H1 (cell line): ENCODE data around the gene ARMC12. TPM values are rescaled to one million over a fixed set of nuclear protein-coding genes. Genes with fewer than 3 reads are reported as not detected.

Experiments used
- CTCF ChIA-PET: fragments of 300-600 bp; sonication (Branson Sonifier 250); formaldehyde crosslinking; loops from one replicate; lab custom pipeline; 2021; ENCODE audit not compliant: partially characterized antibody; lab: Charles Lee
- POLR2A ChIA-PET: fragments of 300-600 bp; sonication (Branson Sonifier 250); formaldehyde crosslinking; loops from one replicate; lab custom pipeline; 2021; ENCODE audit warnings: inconsistent platforms; ENCODE audit not compliant: partially characterized antibody; lab: Charles Lee
- DNase-seq, 2 experiments: peaks; one replicate each; pipeline versions ENCODE4 v3.0.0 to v3.0.0-alpha.2; 2010 to 2022; ENCODE audit warnings: low spot score in 2 of 2, low read depth in 1 of 2, mixed read lengths in 1 of 2
- FAIRE-seq: peaks from 2 replicates; lab custom pipeline; 2011; peaks lifted over from hg19 to GRCh38; lab: Jason Lieb, UNC
- H2AFZ ChIP-seq: 2 replicates; pipeline ENCODE4 v1.8.1; 2012; ENCODE audit warnings: low read length, inconsistent platforms
- H2AK5ac ChIP-seq: 2 replicates; pipeline ENCODE4 v1.6.1; 2013; ENCODE audit warnings: low read depth, low read length
- H2BK120ac ChIP-seq: replicated peaks from 2 replicates; pipeline ENCODE3; 2013; ENCODE audit warnings: low read depth, low read length, inconsistent platforms
- H2BK12ac ChIP-seq: 2 replicates; pipeline ENCODE4 v1.6.1; 2013; ENCODE audit warnings: low read depth, low read length
- H2BK15ac ChIP-seq: 2 replicates; pipeline ENCODE4 v1.6.1; 2013; ENCODE audit warnings: low read length
- H2BK20ac ChIP-seq: 2 replicates; pipeline ENCODE4 v1.6.1; 2013; ENCODE audit warnings: low read length
- H2BK5ac ChIP-seq: 2 replicates; pipeline ENCODE4 v1.6.1; 2013; ENCODE audit warnings: low read depth, low read length
- H3K14ac ChIP-seq: 2 replicates; pipeline ENCODE4 v1.6.1; 2013; ENCODE audit warnings: inconsistent platforms; ENCODE audit not compliant: insufficient read length
- H3K18ac ChIP-seq: 2 replicates; pipeline ENCODE4 v1.6.1; 2013; ENCODE audit warnings: low read length; ENCODE audit errors: extremely low read depth
- H3K23ac ChIP-seq: 2 replicates; pipeline ENCODE4 v1.6.1; 2013; ENCODE audit warnings: inconsistent platforms; ENCODE audit not compliant: insufficient read length
- H3K23me2 ChIP-seq: 2 replicates; pipeline ENCODE4 v1.6.1; 2013; ENCODE audit warnings: low read depth, low read length
- H3K27ac ChIP-seq: 2 replicates; pipeline ENCODE4 v1.6.1; 2011; ENCODE audit warnings: low read depth, low read length, inconsistent platforms
- H3K27me3 ChIP-seq, 4 experiments: replicated peaks in 1 of 4; 1 replicate in 1 of 4; 2 replicates in 3 of 4; pipeline versions ENCODE4 v1.6.1 to v1.8.1; 2011 to 2013; ENCODE audit warnings: low read length in 3 of 4, mild to moderate bottlenecking in 3 of 4, inconsistent platforms in 2 of 4, mixed read lengths in 2 of 4, moderate library complexity in 1 of 4; ENCODE audit not compliant: control insufficient read depth in 3 of 4, insufficient read depth in 3 of 4; ENCODE audit errors: extremely low read depth in 1 of 4
- H3K36me3 ChIP-seq, 4 experiments: 2 replicates each; pipeline versions ENCODE4 v1.6.1 to v1.8.1; 2011 to 2013; ENCODE audit warnings: mild to moderate bottlenecking in 4 of 4, low read length in 3 of 4, moderate library complexity in 2 of 4, control low read depth in 1 of 4, inconsistent platforms in 1 of 4; ENCODE audit not compliant: insufficient read depth in 4 of 4, control insufficient read depth in 2 of 4
- H3K4ac ChIP-seq: replicated peaks from 2 replicates; pipeline ENCODE3; 2013; ENCODE audit warnings: low read length, low read depth, mixed read lengths, inconsistent platforms; ENCODE audit not compliant: insufficient read length
- H3K4me1 ChIP-seq, 4 experiments: replicated peaks in 1 of 4; 1 replicate in 1 of 4; 2 replicates in 3 of 4; pipeline versions ENCODE4 v1.6.1 to v1.8.1; 2011 to 2013; ENCODE audit warnings: low read length in 3 of 4, inconsistent platforms in 2 of 4, mixed read lengths in 1 of 4; ENCODE audit not compliant: insufficient read depth in 4 of 4, control insufficient read depth in 3 of 4
- H3K4me2 ChIP-seq, 2 experiments: 2 replicates each; pipeline versions ENCODE4 v1.6.1 to v1.8.1; 2011 to 2013; ENCODE audit warnings: low read depth in 2 of 2, low read length in 2 of 2, control low read depth in 1 of 2, inconsistent platforms in 1 of 2, mild to moderate bottlenecking in 1 of 2; ENCODE audit not compliant: insufficient read depth in 1 of 2
- H3K4me3 ChIP-seq, 4 experiments: fragments of 200-600, 300-600 bp in 1 of 4; sonication (generic), shearing (Covaris generic), sonication (Bioruptor Twin) in 1 of 4; 2 replicates each; pipeline versions ENCODE4 v1.5.1 to v1.8.1; 2011 to 2016; ENCODE audit warnings: low read length in 4 of 4, low read depth in 3 of 4, control low read depth in 2 of 4, inconsistent platforms in 2 of 4, mild to moderate bottlenecking in 2 of 4, mixed read lengths in 1 of 4, moderate library complexity in 1 of 4; ENCODE audit not compliant: insufficient read depth in 2 of 4; ENCODE audit errors: extremely low read depth in 1 of 4
- H3K56ac ChIP-seq: replicated peaks from 2 replicates; pipeline ENCODE3; 2013; ENCODE audit warnings: low read depth, mild to moderate bottlenecking, mixed read lengths, low read length, inconsistent platforms; ENCODE audit not compliant: insufficient read length
- H3K79me1 ChIP-seq: 2 replicates; pipeline ENCODE4 v1.6.1; 2013; ENCODE audit warnings: low read depth, low read length, control low read depth
- H3K79me2 ChIP-seq, 2 experiments: 2 replicates each; pipeline versions ENCODE4 v1.6.1 to v1.8.1; 2012 to 2013; ENCODE audit warnings: low read length in 2 of 2, mild to moderate bottlenecking in 2 of 2, inconsistent platforms in 1 of 2; ENCODE audit not compliant: insufficient read depth in 2 of 2, control insufficient read depth in 1 of 2
- H3K9ac ChIP-seq, 4 experiments: replicated peaks in 1 of 4; 1 replicate in 1 of 4; 2 replicates in 3 of 4; pipeline versions ENCODE4 v1.6.1 to v1.8.1; 2011 to 2013; ENCODE audit warnings: low read depth in 3 of 4, low read length in 3 of 4, control low read depth in 2 of 4, mild to moderate bottlenecking in 2 of 4, moderate library complexity in 2 of 4, inconsistent platforms in 1 of 4; ENCODE audit errors: extremely low read depth in 1 of 4
- H3K9me3 ChIP-seq, 2 experiments: 2 replicates each; pipeline versions ENCODE4 v1.6.1 to v1.8.1; 2012 to 2013; ENCODE audit warnings: mild to moderate bottlenecking in 2 of 2, moderate library complexity in 2 of 2, control low read depth in 1 of 2, inconsistent platforms in 1 of 2, low read depth in 1 of 2, low read length in 1 of 2, mixed read lengths in 1 of 2; ENCODE audit not compliant: insufficient read depth in 2 of 2
- H4K20me1 ChIP-seq, 2 experiments: replicated peaks in 1 of 2; 2 replicates each; pipeline versions ENCODE3 to v1.8.1; 2011 to 2013; ENCODE audit warnings: inconsistent platforms in 2 of 2, low read length in 2 of 2, mild to moderate bottlenecking in 1 of 2; ENCODE audit not compliant: insufficient read depth in 2 of 2, control insufficient read depth in 1 of 2
- H4K5ac ChIP-seq: 2 replicates; pipeline ENCODE4 v1.6.1; 2013; ENCODE audit warnings: low read length, low read depth, mixed read lengths, inconsistent platforms; ENCODE audit not compliant: insufficient read length
- H4K8ac ChIP-seq: 2 replicates; pipeline ENCODE4 v1.8.0; 2013; ENCODE audit warnings: mild to moderate bottlenecking, moderate library complexity, low read length, inconsistent platforms; ENCODE audit not compliant: insufficient read depth; ENCODE audit errors: extremely low read depth
- H4K91ac ChIP-seq: replicated peaks from 2 replicates; pipeline ENCODE3; 2013; ENCODE audit warnings: low read length, mixed read lengths, inconsistent platforms; ENCODE audit not compliant: insufficient read length
- WGBS, 2 experiments: shearing (Covaris generic) in 1 of 2; methylation state at CpG; one replicate each; pipeline versions ENCODE4 v1.1.6 to v1.1.7; 2013 to 2015; ENCODE audit warnings: low lambda C conversion rate in 2 of 2, mixed read lengths in 2 of 2, inconsistent platforms in 1 of 2, low coverage in 1 of 2, missing lambda C conversion rate in 1 of 2; ENCODE audit not compliant: insufficient replicate concordance in 2 of 2, insufficient coverage in 1 of 2, insufficient read length in 1 of 2; ENCODE audit errors: extremely low coverage in 1 of 2, missing lambda C conversion rate in 1 of 2; 5-methylcytosine and 5-hydroxymethylcytosine counted together
- polyA plus RNA-seq, 7 experiments: library from polyadenylated mRNA; depleted of rRNA in 3 of 7; stranded (reverse) in 5 of 7; unstranded in 2 of 7; fragments of >200 nt in 5 of 7; fragments of 200-250 nt in 2 of 7; gene quantifications; 1 replicate in 5 of 7; 2 replicates in 1 of 7; 4 replicates in 1 of 7; pipeline versions ENCODE4 v1.2.1 to v1.2.3, GENCODE V29; 2011 to 2013; ENCODE audit warnings: missing spikeins in 2 of 7, mixed read lengths in 2 of 7
- total RNA-seq: library from RNA; stranded (reverse); fragmentation: NEBNext Ultra II Directional; extraction: Animal tissue kit (Norgen Biotek cat#: 25700); gene quantifications from 2 replicates; pipeline ENCODE4 v1.2.1, GENCODE V29; 2021

Gene ARMC12
- total and polyA plus RNA-seq, 2 of the 8 experiments (the other 6 are each of a cell fraction or from before 2014, with no cell fraction given), result 0.86 to 3.7 TPM

DNA sequence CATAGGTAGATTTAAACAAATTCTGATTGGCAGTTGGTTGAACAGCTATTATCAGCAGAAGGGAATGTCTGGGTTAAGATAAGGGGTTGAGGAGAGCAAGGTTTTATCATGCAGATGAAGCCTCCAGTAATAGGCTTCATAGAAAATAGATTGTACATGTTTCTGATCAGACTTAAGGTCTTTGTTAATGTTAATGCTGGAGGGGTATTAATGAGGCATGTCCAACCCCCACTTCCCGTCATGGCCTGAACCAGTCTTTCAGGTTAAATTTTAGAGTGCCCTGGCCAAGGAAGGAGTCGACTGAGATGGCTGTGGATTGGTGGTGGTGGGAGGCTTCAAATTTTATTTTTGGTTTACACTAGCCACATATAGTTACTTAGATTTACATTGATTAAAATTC, 47.4 kb downstream of the ARMC12 start:
- WGBS, 2 experiments, result 85% methylated on average over 2 of the region's 2 CpGs; no CpG with 5 or more reads in 1 of the 2 experiments
- POLR2A ChIA-PET, result interaction anchor here (1.2 to 1.7 kb wide), 3 partner anchors 8 to 20 kb away, joined by 3 to 14 read pairs (median 3); partner anchors contain the start of gene CLPS
- H4K5ac ChIP-seq, result no peak overlapping the region

More for the DNA sequence above, 47.4 kb downstream of the ARMC12 start:
- H3K23ac ChIP-seq, result no peak overlapping the region
- no peak overlapping the region for H3K9ac ChIP-seq
- no peak overlapping the region for H2BK12ac ChIP-seq
- no peaks in the 10 kb centered on the region for H3K79me2 ChIP-seq
- H2BK120ac ChIP-seq, result no peak overlapping the region
- H4K91ac ChIP-seq, result no peak overlapping the region
- H3K18ac ChIP-seq, result no peak overlapping the region
- H3K36me3 ChIP-seq, result no peaks in the 10 kb centered on the region
- H3K27ac ChIP-seq, result no peak overlapping the region
- no peaks in the 10 kb centered on the region for H3K9me3 ChIP-seq
- no peak overlapping the region for H3K4me2 ChIP-seq
- no peak for FAIRE-seq
- no peak overlapping the region for H2BK20ac ChIP-seq
- H4K8ac ChIP-seq, result no peak overlapping the region
- no peak overlapping the region for H2AK5ac ChIP-seq
- H3K4ac ChIP-seq, result no peak overlapping the region
- H3K27me3 ChIP-seq, result no peaks in the 10 kb centered on the region
- CTCF ChIA-PET, result interaction anchor here (1.2 kb wide), 2 partner anchors 13 to 47 kb away, joined by 5 read pairs; partner anchors contain the start of genes ARMC12 and CLPS
- no peaks in the 10 kb centered on the region for H3K79me1 ChIP-seq
- no peaks in the 10 kb centered on the region for H4K20me1 ChIP-seq
- H3K4me3 ChIP-seq, result no peak overlapping the region
- no peak overlapping the region for H2BK5ac ChIP-seq
- H3K56ac ChIP-seq, result no peak overlapping the region
- H2BK15ac ChIP-seq, result no peak overlapping the region
- no peak for DNase-seq
- no peaks in the 10 kb centered on the region for H3K23me2 ChIP-seq
- peaks cover 0 to 5% (median under 1%) of the 10 kb centered on the region in 4 experiments; a peak in 3 of 7 replicates for H3K4me1 ChIP-seq
- H2AFZ ChIP-seq, result no peak overlapping the region
- no peak overlapping the region for H3K14ac ChIP-seq
